ENCODE data around the gene BICRA. TPM values are rescaled to one million over a fixed set of nuclear protein-coding genes. Genes with fewer than 3 reads are reported as not detected.
"Not testable (repeated sequence)": the region's sequence is repeated elsewhere in the genome, so short reads cannot be mapped to it uniquely, and the experiment has no call there.

The BICRA gene
- total RNA-seq, 3 donors from 2014 or later: 4.2 to 8.3 (median 7.5) TPM

- intact Hi-C loops (cut with DNase I; ENCODE audit: low total_unique reads): no loop called here
- H3K9me3 ChIP-seq: no peaks in the 10 kb centered on the region
- no peaks in the 10 kb centered on the region for H3K4me1 ChIP-seq
- H3K36me3 ChIP-seq: no peaks in the 10 kb centered on the region
- TF ChIP-seq POLR2A (IDR thresholded peaks at IDR 0.05) (no peak), POLR2AphosphoS5 (IDR thresholded peaks at IDR 0.05) (no peak)
- TF ChIP-seq, protein P1, sequence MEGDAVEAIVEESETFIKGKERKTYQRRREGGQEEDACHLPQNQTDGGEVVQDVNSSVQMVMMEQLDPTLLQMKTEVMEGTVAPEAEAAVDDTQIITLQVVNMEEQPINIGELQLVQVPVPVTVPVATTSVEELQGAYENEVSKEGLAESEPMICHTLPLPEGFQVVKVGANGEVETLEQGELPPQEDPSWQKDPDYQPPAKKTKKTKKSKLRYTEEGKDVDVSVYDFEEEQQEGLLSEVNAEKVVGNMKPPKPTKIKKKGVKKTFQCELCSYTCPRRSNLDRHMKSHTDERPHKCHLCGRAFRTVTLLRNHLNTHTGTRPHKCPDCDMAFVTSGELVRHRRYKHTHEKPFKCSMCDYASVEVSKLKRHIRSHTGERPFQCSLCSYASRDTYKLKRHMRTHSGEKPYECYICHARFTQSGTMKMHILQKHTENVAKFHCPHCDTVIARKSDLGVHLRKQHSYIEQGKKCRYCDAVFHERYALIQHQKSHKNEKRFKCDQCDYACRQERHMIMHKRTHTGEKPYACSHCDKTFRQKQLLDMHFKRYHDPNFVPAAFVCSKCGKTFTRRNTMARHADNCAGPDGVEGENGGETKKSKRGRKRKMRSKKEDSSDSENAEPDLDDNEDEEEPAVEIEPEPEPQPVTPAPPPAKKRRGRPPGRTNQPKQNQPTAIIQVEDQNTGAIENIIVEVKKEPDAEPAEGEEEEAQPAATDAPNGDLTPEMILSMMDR (IDR thresholded peaks at IDR 0.05): no peak
- no peak for DNase-seq (ENCODE audit: low spot score in 2 of 2)
- peak overlapping the region in 2 of 3 donors; percentile 46 to 71 for H3K4me3 ChIP-seq
- no peaks in the 10 kb centered on the region for H3K27me3 ChIP-seq
- no peak overlapping the region for H3K27ac ChIP-seq
Observed at GRCh38 chr19:47572635-47573034, 36.3 kb upstream of the BICRA start.

GRCh38 chr19:47573071-47574026 is 35.6 kb upstream of the BICRA start, which contains the start of gene ZNF541:
ZNF541 (minus strand) TSS chr19:47573148; CDS start chr19:47555856, 17,292 bp downstream.
- Histone ChIP-seq H3K4me3 (peak within 1 kb of the TSS; percentile 34 to 71 (median 46)), H3K9me3 (no peaks in the 10 kb centered on the region), H3K27ac (no peak within 1 kb of the TSS), H3K27me3 (no peaks in the 10 kb centered on the region), H3K4me1 (no peaks in the 10 kb centered on the region), H3K36me3 (no peaks in the 10 kb centered on the region)
- no peak for TF ChIP-seq POLR2A (IDR thresholded peaks at IDR 0.05)
- intact Hi-C loops (cut with DNase I; ENCODE audit: low total_unique reads): loop anchor here (1.0 kb wide), 1 partner anchor 52 kb away; no protein-coding TSS in a partner anchor
- DNase-seq (ENCODE audit: low spot score in 2 of 2): peak; percentile 43 to 62

DNA sequence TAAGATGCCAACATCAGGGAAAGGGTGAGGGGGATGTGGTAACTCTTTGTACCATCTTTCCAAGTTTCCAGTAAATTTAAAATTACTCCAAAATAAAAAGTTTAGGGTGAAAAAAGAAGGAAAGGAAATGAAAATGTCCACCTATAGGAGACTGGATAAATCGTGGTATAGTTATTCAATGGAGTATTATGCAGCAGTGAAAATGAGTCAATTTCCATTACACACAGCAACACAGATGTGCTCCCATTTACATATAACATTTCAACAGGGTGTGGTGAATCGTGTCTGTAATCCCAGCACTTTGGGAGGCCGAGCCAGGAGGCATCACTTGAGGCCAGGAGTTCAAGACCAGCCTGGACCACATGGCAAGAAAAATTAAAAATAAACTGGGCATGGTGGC is 28.5 kb upstream of the BICRA start:
- Histone ChIP-seq H3K9me3 (no peaks in the 10 kb centered on the region), H3K27ac (no peak overlapping the region), H3K4me3 (no peak overlapping the region), H3K27me3 (no peaks in the 10 kb centered on the region), H3K36me3 (no peaks in the 10 kb centered on the region), H3K4me1 (no peaks in the 10 kb centered on the region)
- DNase-seq (ENCODE audit: low spot score in 2 of 2): no peak
- TF ChIP-seq, protein P1 (IDR thresholded peaks at IDR 0.05): no peak
- TF ChIP-seq POLR2A (IDR thresholded peaks at IDR 0.05): no peak
- no peak for TF ChIP-seq POLR2AphosphoS5 (IDR thresholded peaks at IDR 0.05)
- intact Hi-C loops (cut with DNase I; ENCODE audit: low total_unique reads): no loop called here

DNA sequence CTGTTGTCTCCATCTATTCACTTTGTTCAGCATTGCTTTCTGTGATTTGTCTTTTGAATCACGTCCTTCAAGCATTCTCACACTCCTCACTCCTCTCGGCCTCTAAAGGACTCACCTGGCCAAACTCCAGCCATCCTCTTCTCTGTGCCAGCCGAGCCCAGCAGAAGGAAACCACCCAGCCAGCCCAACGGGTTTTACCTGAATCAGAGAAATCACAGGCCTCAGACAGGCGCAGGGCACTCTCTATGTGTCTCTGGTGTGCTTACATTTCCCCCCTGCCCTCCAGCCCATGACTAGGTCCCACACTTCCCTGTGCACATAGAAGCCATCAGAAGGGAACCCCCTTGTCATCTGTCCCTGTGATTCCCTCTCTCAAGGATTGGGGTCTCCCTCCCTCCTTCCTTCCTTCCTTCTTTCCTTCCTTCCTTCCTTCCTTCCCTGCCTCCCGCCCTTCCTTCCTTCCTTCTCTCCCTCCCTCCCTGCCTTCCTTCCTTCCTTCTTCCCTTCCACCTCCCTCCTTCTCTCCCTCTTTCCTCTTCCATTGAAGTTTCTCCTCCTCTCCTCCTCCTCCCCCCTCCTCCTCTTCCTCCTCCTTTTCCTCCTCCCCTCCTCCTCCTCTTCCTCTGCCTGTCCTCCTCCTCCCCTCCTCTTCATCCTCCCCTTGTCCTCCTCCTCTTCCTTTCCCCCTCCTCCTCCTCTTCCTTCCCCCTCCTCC is 27.2 kb upstream of the BICRA start:
- TF ChIP-seq POLR2A (IDR thresholded peaks at IDR 0.05) (no peak), POLR2AphosphoS5 (IDR thresholded peaks at IDR 0.05) (no peak)
- TF ChIP-seq, protein P1 (IDR thresholded peaks at IDR 0.05): no peak
- peak; percentile 81 to 85 for DNase-seq (ENCODE audit: low spot score in 2 of 2)

DNA sequence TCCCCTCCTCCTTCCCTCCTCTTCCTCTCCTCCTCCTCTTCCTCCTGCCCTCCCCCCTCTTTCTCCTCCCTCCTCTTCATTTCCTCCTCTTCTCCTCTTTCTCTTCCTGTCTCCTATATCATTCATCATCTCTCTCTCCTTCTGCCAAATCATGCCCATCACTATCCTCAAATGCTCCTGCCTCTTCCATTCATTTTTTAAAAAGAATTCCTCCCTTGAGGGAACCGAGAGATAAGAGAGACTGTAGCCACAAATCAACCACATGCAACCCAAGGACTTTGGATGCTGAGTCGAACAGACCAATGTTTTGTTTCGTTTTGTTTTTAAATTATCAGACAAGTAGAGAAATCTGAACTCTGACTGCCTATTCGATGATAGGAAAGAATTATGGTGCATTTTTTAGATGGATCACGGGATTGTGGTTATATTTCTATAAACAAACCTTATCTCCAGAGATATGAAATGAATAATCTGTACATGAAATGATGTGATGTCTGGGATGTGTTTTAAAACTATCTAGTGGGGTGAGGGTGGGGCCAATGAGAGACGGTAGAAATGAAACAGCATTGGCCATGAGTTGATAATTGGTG is 26.5 kb upstream of the BICRA start:
- intact Hi-C loops (cut with DNase I; ENCODE audit: low total_unique reads): loop anchor here (2.0 kb wide), 1 partner anchor 26 kb away; no protein-coding TSS in a partner anchor
- H3K27ac ChIP-seq: peak overlapping the region; percentile 79 to 85
- H3K9me3 ChIP-seq: no peaks in the 10 kb centered on the region
- H3K4me3 ChIP-seq: peak overlapping the region in 2 of 3 donors; percentile 1 to 31
- H3K4me1 ChIP-seq: no peaks in the 10 kb centered on the region
- TF ChIP-seq POLR2A (IDR thresholded peaks at IDR 0.05) (no peak), POLR2AphosphoS5 (IDR thresholded peaks at IDR 0.05) (no peak)
- TF ChIP-seq, protein P1 (IDR thresholded peaks at IDR 0.05): no peak
- no peaks in the 10 kb centered on the region for H3K36me3 ChIP-seq
- no peaks in the 10 kb centered on the region for H3K27me3 ChIP-seq
- DNase-seq (ENCODE audit: low spot score in 2 of 2): no peak

More for the DNA sequence above, 27.2 kb upstream of the BICRA start:
- intact Hi-C loops (cut with DNase I; ENCODE audit: low total_unique reads): loop anchor here (2.0 kb wide), 1 partner anchor 25 kb away; no protein-coding TSS in a partner anchor
- Histone ChIP-seq H3K27me3 (no peaks in the 10 kb centered on the region), H3K27ac (peak overlapping the region; percentile 79 to 85), H3K4me3 (no peak overlapping the region), H3K4me1 (no peaks in the 10 kb centered on the region), H3K36me3 (no peaks in the 10 kb centered on the region), H3K9me3 (no peaks in the 10 kb centered on the region)

DNA sequence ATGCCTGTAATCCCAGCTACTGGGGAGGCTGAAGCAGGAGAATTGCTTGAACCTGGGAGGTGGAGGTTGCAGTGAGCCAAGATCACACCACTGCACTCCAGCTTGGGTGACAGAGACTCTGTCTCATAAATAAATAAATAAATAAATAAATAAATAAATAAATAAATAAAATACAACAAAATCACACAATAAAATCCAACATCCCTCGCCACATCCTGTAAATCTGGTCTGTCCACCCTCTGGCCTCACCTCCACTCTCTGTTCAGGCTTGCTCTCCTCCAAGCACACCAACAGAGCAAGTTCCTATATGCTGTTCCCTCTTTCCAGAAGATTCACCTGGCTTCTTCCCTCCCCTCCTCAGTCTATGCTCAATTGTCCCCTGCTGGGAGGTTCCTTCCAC is 25.8 kb upstream of the BICRA start:
- H3K27me3 ChIP-seq; DNase-seq (ENCODE audit: low spot score in 2 of 2); H3K36me3 ChIP-seq; H3K4me1 ChIP-seq; H3K4me3 ChIP-seq; H3K27ac ChIP-seq; H3K9me3 ChIP-seq: not testable (repeated sequence)
- intact Hi-C loops (cut with DNase I; ENCODE audit: low total_unique reads): loop anchor here (2.0 kb wide), 1 partner anchor 26 kb away; no protein-coding TSS in a partner anchor
